ENCODE measurements around the gene NAA40.

NAA40 gene

DNA sequence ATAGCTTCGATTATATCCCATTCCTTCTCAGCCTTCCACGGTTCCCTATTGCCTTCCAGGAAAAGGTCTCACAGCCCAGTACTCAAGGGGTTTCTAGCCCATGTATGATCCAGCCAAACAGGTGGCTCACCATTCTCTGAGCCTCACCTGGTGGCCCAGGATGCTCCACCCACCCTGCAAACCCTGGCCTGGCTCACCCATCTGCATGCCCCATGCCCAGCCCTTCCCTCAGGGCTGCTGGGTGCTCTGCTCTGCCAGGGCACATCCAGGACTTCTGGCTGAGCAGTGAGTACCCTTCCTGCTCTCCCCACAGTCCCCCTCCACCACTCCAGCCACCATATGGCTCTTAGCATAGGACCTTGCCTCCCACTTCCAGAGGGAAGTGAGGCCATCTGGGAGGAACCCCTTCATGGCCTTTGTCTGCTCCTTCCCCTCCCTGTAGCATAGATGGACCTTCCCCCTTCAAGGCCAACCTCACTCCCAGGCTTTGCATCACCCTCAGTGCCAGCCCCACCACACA, 16.1 kb upstream of the NAA40 start:
- no peak overlapping the region for H3K27ac ChIP-seq (ENCODE audit: low read depth, low read length)
- H3K23ac ChIP-seq (ENCODE audit: low read length) = no peak overlapping the region
- no peak overlapping the region for H3K14ac ChIP-seq (ENCODE audit: low read length)
- H3K4ac ChIP-seq (ENCODE audit: low read depth, low read length) = no peak overlapping the region
- H4K8ac ChIP-seq (ENCODE audit: low read depth, low read length) = no peak overlapping the region
- no peak overlapping the region for H2BK120ac ChIP-seq (ENCODE audit: insufficient read depth, low read length, poor library complexity)
- peaks cover 29 to 34% of the 10 kb centered on the region in 2 experiments for H3K4me1 ChIP-seq (ENCODE audit: control insufficient read depth in 1 of 2, insufficient read depth in 2 of 2, low read length in 2 of 2)
- H2BK12ac ChIP-seq (ENCODE audit: low read length) = no peak overlapping the region
- H2BK5ac ChIP-seq (ENCODE audit: low read depth, low read length, poor library complexity) = no peak overlapping the region
- no peak for DNase-seq
- H3K9me3 ChIP-seq (ENCODE audit: insufficient read depth, low read depth, low read length) = peaks cover 2% of the 10 kb centered on the region
- no peak overlapping the region for H3K4me2 ChIP-seq (ENCODE audit: low read length)
- H3K79me2 ChIP-seq (ENCODE audit: control insufficient read depth, insufficient read depth, low read length, poor library complexity) = peaks cover 2% of the 10 kb centered on the region
- no peak overlapping the region for H2AFZ ChIP-seq (ENCODE audit: insufficient read depth, low read length, poor library complexity)
- H3K18ac ChIP-seq (ENCODE audit: low read length) = no peak overlapping the region
- no peaks in the 10 kb centered on the region for H3K27me3 ChIP-seq (ENCODE audit: insufficient read depth, low read length)
- peaks cover 30% of the 10 kb centered on the region for H3K79me1 ChIP-seq (ENCODE audit: low read length)
- no peak overlapping the region for H4K91ac ChIP-seq (ENCODE audit: low read depth, low read length)
- WGBS (ENCODE audit: extremely low coverage, insufficient coverage, insufficient read length) = no CpG with 5 or more reads among the region's 2 CpGs
- no peak overlapping the region for H2AK5ac ChIP-seq (ENCODE audit: low read length)
- peak overlapping the region; percentile 64 for H3K9ac ChIP-seq (ENCODE audit: low read length)
- H4K12ac ChIP-seq (ENCODE audit: low read depth, low read length) = no peak overlapping the region
- H3K4me3 ChIP-seq (ENCODE audit: low read depth, low read length) = peak overlapping the region; percentile 26
- no peaks in the 10 kb centered on the region for H3K36me3 ChIP-seq (ENCODE audit: control insufficient read depth in 1 of 2, insufficient read depth in 2 of 2, low read length in 2 of 2)

DNA sequence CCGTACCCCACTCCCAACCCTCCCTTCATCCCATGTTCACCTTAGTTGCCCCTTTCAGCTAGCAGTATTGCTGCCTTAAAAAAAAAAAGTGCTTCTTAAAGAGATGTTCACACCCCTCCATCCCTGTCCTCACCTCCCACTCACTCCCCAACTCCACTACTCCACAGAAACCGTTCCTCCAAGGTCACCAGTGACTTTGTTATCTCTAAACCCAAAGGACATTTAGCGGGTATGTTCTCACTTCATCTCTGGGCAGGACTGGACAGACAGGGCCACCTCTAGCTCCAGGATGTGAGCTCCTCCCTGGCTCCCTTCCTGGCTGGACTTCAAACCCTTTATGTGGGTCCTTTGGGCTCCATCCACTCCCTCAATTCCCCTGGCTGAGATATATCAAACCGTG, 15.5 kb upstream of the NAA40 start:
- Histone ChIP-seq H3K23ac (ENCODE audit: low read length) (no peak overlapping the region), H4K8ac (ENCODE audit: low read depth, low read length) (no peak overlapping the region), H3K4ac (ENCODE audit: low read depth, low read length) (no peak overlapping the region), H3K79me2 (ENCODE audit: control insufficient read depth, insufficient read depth, low read length, poor library complexity) (peaks cover 2% of the 10 kb centered on the region), H2BK120ac (ENCODE audit: insufficient read depth, low read length, poor library complexity) (no peak overlapping the region), H3K9me3 (ENCODE audit: insufficient read depth, low read depth, low read length) (peaks cover 2% of the 10 kb centered on the region), H2AFZ (ENCODE audit: insufficient read depth, low read length, poor library complexity) (no peak overlapping the region), H2AK5ac (ENCODE audit: low read length) (no peak overlapping the region), H3K4me2 (ENCODE audit: low read length) (no peak overlapping the region), H3K79me1 (ENCODE audit: low read length) (peaks cover 24% of the 10 kb centered on the region), H3K4me3 (ENCODE audit: low read depth, low read length) (no peak overlapping the region), H3K36me3 (ENCODE audit: control insufficient read depth in 1 of 2, insufficient read depth in 2 of 2, low read length in 2 of 2) (no peaks in the 10 kb centered on the region), H3K27ac (ENCODE audit: low read depth, low read length) (no peak overlapping the region), H3K14ac (ENCODE audit: low read length) (no peak overlapping the region), H3K18ac (ENCODE audit: low read length) (no peak overlapping the region), H3K27me3 (ENCODE audit: insufficient read depth, low read length) (no peaks in the 10 kb centered on the region), H3K4me1 (ENCODE audit: control insufficient read depth in 1 of 2, insufficient read depth in 2 of 2, low read length in 2 of 2) (peaks cover 26 to 28% of the 10 kb centered on the region in 2 experiments), H2BK5ac (ENCODE audit: low read depth, low read length, poor library complexity) (no peak overlapping the region), H4K91ac (ENCODE audit: low read depth, low read length) (no peak overlapping the region), H4K12ac (ENCODE audit: low read depth, low read length) (no peak overlapping the region), H3K9ac (ENCODE audit: low read length) (no peak overlapping the region), H2BK12ac (ENCODE audit: low read length) (no peak overlapping the region)
- no peak for DNase-seq
- WGBS (ENCODE audit: extremely low coverage, insufficient coverage, insufficient read length) = 100% methylated on average over 1 of the region's 4 CpGs

DNA sequence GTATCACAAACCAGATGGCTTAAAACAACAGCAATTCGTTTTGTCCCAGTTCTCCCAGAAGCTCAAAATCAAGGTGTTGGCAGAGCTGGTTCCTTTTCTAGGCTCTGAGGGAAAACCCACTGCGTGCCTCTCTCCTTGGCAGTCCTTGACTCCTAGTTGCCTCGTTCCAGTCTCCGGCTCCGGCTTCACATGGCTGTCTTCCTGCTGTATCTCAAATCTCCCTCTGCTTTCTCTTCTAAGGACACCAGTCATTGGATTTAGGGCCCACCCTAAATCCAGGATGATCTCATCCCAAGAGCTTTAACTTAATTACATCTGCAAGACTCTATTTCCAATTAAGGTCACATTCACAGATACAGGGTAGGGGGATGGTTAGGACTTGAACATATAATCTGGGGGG, 9.2 kb upstream of the NAA40 start:
- H3K4me2 ChIP-seq (ENCODE audit: low read length) = no peak overlapping the region
- H3K9me3 ChIP-seq (ENCODE audit: insufficient read depth, low read depth, low read length) = no peaks in the 10 kb centered on the region
- no peak overlapping the region for H3K18ac ChIP-seq (ENCODE audit: low read length)
- H2BK12ac ChIP-seq (ENCODE audit: low read length) = no peak overlapping the region
- no peak overlapping the region for H2BK120ac ChIP-seq (ENCODE audit: insufficient read depth, low read length, poor library complexity)
- no peak overlapping the region for H4K8ac ChIP-seq (ENCODE audit: low read depth, low read length)
- H2AK5ac ChIP-seq (ENCODE audit: low read length) = no peak overlapping the region
- H3K27me3 ChIP-seq (ENCODE audit: insufficient read depth, low read length) = no peaks in the 10 kb centered on the region
- no peak overlapping the region for H3K23ac ChIP-seq (ENCODE audit: low read length)
- H2BK5ac ChIP-seq (ENCODE audit: low read depth, low read length, poor library complexity) = no peak overlapping the region
- no peaks in the 10 kb centered on the region for H3K36me3 ChIP-seq (ENCODE audit: control insufficient read depth in 1 of 2, insufficient read depth in 2 of 2, low read length in 2 of 2)
- WGBS (ENCODE audit: extremely low coverage, insufficient coverage, insufficient read length) = no CpG with 5 or more reads among the region's 5 CpGs
- no peak overlapping the region for H3K4ac ChIP-seq (ENCODE audit: low read depth, low read length)
- no peak overlapping the region for H3K27ac ChIP-seq (ENCODE audit: low read depth, low read length)
- no peaks in the 10 kb centered on the region for H3K79me2 ChIP-seq (ENCODE audit: control insufficient read depth, insufficient read depth, low read length, poor library complexity)
- no peak overlapping the region for H3K14ac ChIP-seq (ENCODE audit: low read length)
- no peak overlapping the region for H4K91ac ChIP-seq (ENCODE audit: low read depth, low read length)
- H3K9ac ChIP-seq (ENCODE audit: low read length) = no peak overlapping the region
- no peak overlapping the region for H3K4me3 ChIP-seq (ENCODE audit: low read depth, low read length)
- H4K12ac ChIP-seq (ENCODE audit: low read depth, low read length) = no peak overlapping the region
- peaks cover 2 to 5% of the 10 kb centered on the region in 2 experiments for H3K4me1 ChIP-seq (ENCODE audit: control insufficient read depth in 1 of 2, insufficient read depth in 2 of 2, low read length in 2 of 2)
- no peaks in the 10 kb centered on the region for H3K79me1 ChIP-seq (ENCODE audit: low read length)
- H2AFZ ChIP-seq (ENCODE audit: insufficient read depth, low read length, poor library complexity) = no peak overlapping the region
- DNase-seq = no peak

DNA sequence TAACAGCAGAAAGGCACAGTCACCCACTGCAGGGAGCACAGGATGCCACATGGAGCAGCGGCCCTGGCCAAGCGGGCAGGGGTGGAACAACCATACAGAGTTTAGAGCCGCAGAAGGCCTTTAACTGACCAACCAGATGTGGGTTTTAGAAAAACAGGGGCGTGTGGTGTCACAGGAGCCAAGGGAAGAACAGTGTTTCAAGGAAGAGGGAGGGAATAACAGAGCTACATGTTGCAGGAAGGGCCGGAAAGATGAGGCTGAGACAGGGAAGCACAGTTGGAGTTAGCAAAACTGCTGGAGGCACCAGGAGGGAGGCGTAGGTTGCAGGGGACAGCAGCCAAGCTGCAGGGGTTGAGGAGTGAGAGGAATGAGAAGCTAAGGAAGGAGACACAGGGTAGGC, 7.8 kb upstream of the NAA40 start:
- H4K8ac ChIP-seq (ENCODE audit: low read depth, low read length) = no peak overlapping the region
- H3K9ac ChIP-seq (ENCODE audit: low read length) = no peak overlapping the region
- H2BK120ac ChIP-seq (ENCODE audit: insufficient read depth, low read length, poor library complexity) = no peak overlapping the region
- DNase-seq = no peak
- H3K14ac ChIP-seq (ENCODE audit: low read length) = no peak overlapping the region
- no peak overlapping the region for H4K12ac ChIP-seq (ENCODE audit: low read depth, low read length)
- H3K18ac ChIP-seq (ENCODE audit: low read length) = no peak overlapping the region
- no peak overlapping the region for H3K4me3 ChIP-seq (ENCODE audit: low read depth, low read length)
- H2BK12ac ChIP-seq (ENCODE audit: low read length) = no peak overlapping the region
- H3K79me2 ChIP-seq (ENCODE audit: control insufficient read depth, insufficient read depth, low read length, poor library complexity) = no peaks in the 10 kb centered on the region
- H2AK5ac ChIP-seq (ENCODE audit: low read length) = no peak overlapping the region
- no peak overlapping the region for H2BK5ac ChIP-seq (ENCODE audit: low read depth, low read length, poor library complexity)
- no peaks in the 10 kb centered on the region for H3K9me3 ChIP-seq (ENCODE audit: insufficient read depth, low read depth, low read length)
- no peaks in the 10 kb centered on the region for H3K27me3 ChIP-seq (ENCODE audit: insufficient read depth, low read length)
- H3K36me3 ChIP-seq (ENCODE audit: control insufficient read depth in 1 of 2, insufficient read depth in 2 of 2, low read length in 2 of 2) = no peaks in the 10 kb centered on the region
- H3K4ac ChIP-seq (ENCODE audit: low read depth, low read length) = no peak overlapping the region
- no peak overlapping the region for H3K23ac ChIP-seq (ENCODE audit: low read length)
- WGBS (ENCODE audit: extremely low coverage, insufficient coverage, insufficient read length) = no CpG with 5 or more reads among the region's 6 CpGs
- H3K27ac ChIP-seq (ENCODE audit: low read depth, low read length) = no peak overlapping the region
- no peak overlapping the region for H4K91ac ChIP-seq (ENCODE audit: low read depth, low read length)
- H2AFZ ChIP-seq (ENCODE audit: insufficient read depth, low read length, poor library complexity) = no peak overlapping the region
- H3K79me1 ChIP-seq (ENCODE audit: low read length) = peaks cover 6% of the 10 kb centered on the region
- H3K4me1 ChIP-seq (ENCODE audit: control insufficient read depth in 1 of 2, insufficient read depth in 2 of 2, low read length in 2 of 2) = peaks cover 5 to 10% of the 10 kb centered on the region in 2 experiments
- H3K4me2 ChIP-seq (ENCODE audit: low read length) = no peak overlapping the region

Data from trophoblast cell (in vitro differentiated cells and primary cell).